ENCODE data around the gene THBD.

- TF ChIP-seq CTCF (conservative IDR thresholded peaks at IDR 0.05; ENCODE audit: low read depth, low read length) (no peak), EZH2phosphoT487 (IDR thresholded peaks at IDR 0.05; ENCODE audit: borderline replicate concordance, low read length) (no peak), EZH2 (IDR thresholded peaks at IDR 0.05; ENCODE audit: low read length, unreplicated experiment) (no peak)
Measured at GRCh38 chr20:23019403-23019802, 30.1 kb downstream of the THBD start.
